ENCODE results near the gene LSAMP.

Gene LSAMP

DNA sequence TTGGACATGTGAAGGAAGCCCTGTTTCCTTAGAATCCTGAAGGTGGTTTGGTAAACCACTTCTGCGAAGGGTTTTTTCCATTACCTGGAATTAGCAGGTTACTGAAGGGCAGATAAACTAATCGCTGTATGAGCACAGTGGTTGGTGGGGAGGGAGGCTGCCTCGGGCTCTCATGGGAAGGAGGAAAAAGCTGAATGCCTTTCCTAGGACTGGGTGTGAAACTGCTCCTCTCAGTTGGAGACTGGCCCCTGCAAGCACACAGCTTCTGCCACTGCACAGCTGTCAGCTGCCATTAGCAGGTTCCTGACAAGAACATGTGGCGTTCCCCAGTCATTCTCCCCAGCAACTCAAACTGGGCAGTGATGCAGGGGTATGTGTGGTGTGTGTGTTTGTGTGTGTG is 445.7 kb downstream of the LSAMP start:
- DNase-seq, result no peak

DNA sequence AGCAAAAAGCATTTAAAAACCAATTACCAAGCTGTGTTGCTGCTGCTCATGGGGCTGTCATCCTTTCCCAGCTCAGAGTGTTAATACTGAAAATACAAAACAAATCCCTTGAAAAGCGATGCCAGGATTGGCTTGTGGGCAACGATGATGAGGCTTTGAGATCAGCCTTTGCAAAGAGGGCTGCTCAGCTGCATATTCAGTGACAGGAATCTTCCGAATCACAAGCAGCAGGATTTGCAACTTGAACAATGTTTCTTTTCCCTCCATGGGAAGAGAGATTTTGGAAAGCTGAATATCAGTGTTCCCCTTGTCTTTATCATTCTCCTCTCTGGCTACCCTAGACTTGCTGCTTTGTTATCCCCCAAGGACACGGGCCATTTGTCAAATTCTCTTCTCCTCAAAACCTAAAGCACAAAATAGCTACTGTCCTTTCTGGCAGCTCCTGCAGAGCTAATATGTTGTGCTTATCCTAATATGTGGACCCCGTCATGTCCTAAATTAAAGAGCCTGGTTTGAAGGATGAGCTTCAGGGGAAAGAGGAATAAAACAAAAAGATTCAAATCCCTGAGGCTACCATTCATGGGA is 446.2 kb downstream of the LSAMP start:
- DNase-seq, result no peak

DNA sequence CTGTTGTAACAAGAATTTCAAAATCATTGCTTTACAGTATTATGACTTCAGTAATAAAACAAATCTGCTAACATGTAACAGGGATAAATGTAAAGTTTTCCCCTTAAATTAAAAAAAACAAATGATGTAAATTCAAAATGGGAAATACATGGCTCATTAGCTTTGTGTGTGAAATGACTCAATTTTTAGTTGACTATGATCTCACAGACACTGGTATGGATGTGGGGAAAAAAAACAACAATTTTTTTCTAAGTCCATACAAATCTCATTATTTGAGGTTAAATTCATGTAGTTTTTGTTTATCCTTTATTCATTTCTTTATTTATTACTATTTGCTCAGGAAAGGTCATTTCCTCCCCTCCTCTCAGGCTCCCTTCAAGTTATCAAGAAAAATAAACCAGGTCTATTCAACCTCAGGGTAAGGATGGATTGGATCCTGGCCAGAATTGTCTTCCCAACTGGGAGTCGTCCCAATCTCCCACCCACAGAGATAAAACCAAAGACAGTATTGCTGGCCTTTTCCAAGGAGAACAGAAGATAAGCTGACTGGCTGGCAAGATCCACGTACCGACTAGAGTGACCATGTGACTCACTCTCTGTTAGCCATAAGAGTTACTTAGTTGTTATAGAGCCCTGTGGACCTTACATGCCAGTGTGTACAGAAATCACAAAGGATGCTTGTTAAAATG is 448.7 kb downstream of the LSAMP start:
- no peak for DNase-seq

DNA sequence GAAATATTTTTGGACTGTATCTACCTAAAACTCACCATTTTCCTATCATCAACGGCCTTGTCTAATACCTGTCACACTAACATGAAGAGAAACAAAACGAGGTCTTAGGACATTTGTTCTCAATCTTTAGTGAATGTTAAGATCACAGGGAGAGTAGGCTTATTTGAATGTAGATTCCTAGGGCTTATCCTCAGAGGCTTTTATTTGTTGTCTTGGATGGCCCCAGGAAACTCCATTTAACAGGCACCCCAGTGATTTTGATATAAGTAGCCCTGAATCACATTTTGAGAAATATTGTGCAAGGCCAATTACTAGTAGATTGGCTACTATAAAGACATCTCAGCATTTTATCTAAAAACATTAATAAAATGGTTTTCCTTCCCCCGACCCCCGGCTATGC is 454.6 kb downstream of the LSAMP start:
- DNase-seq, result no peak

GRCh38 chr3:115989684-115990421 is 455.4 kb downstream of the LSAMP start:
- no peak for DNase-seq

DNA sequence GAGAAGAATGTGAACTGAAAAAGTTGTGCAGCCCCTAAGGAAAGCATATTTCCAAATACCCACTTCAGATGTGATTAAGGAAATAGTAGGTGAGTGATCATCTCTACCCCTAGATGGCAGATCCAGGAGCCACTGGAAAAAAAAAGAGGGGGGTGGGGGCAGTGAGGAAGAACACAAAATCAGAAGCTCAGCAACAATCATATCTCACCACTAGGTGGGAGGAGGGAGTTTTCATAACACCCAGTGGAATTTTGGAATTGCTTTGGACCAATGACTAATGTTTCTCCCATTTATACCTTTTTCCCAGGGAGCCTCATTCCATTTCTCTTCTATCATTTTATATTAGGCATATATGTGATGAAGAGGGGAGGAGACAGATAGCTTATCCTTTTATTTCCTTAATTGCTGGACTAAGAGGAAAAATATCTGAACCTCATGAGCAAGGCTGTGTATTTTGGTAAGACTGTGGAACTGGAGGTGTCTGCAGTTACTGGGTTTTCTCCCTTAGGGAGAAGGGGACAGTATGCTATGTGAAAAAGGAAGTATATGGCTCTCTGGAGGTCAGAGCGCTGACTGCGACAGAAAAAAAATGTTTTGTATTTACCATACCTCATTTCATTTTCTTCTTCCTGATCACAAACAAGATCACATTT is 458.6 kb downstream of the LSAMP start:
- peak; percentile 64 for DNase-seq

- DNase-seq, result peak; percentile 76
These were observed 462.7 kb downstream of the LSAMP start for GRCh38 chr3:115982629-115983028.

GRCh38 chr3:115982108-115982507 is 463.2 kb downstream of the LSAMP start:
- no peak for DNase-seq

DNA sequence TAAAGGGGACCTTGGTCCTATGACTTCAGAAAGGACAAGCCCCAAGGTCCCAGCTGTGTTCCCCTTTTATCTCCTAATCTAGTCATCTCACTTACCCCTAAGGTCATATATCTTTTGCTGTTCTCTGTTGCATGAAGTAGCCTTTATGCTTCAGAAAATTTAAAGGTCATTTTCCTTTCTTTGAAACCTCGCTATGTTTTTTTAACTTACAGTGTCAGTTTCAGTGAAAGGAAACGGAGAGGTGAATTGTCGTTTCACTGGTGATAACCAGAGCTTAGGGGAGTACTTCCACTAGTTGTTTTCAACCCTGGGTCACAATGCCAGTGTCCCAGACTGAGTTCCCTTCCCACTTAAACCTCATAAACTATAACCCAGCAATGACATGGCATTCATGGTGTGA is 464.6 kb downstream of the LSAMP start:
- DNase-seq, result peak; percentile 27

DNA sequence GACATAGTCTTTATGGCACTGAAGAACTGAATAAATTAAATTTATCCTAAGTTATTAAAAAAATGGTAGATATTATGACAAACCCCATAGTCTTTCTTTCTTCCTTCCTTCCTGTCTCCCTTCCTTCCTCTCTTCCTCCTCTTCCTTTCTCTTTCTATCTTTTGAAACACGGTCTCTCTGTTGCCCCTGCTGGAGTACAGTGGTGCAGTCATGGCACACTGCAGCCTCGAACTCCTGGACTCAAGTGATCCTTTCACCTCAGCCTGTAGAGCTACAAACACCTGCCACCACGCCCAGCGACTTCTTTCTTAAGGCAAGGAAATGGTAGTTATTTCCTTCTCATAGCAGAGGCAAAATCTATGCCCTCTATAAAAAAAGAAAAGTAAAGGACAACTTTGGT is 467.4 kb downstream of the LSAMP start:
- peak; percentile 9 for DNase-seq

- DNase-seq, result no peak
These were observed 469.5 kb downstream of the LSAMP start for GRCh38 chr3:115975796-115976195.

GRCh38 chr3:115975353-115975752 is 469.9 kb downstream of the LSAMP start:
- DNase-seq, result peak; percentile 37

- no peak for DNase-seq
These were observed 470.3 kb downstream of the LSAMP start for GRCh38 chr3:115974940-115975339.

DNA sequence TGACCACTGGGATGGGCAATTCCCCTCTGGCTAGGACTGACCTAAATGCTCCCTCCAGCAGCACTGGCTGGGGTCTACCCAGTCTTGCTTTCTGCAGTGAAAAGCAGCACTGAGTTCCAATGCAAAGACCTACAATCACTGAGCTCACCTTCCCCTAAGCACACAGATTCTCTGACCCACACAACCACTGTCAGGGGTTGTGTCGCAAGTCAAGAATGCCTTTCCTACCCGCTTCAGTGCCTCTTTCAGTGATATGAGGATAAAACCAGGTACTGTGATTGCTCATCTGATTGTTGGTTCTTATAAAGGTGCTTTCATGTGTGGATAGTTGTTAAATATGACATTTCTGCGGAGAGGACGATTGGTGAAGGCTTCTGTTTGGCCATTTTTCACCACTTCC is 476.4 kb downstream of the LSAMP start:
- no peak for DNase-seq

GRCh38 chr3:115961380-115961779 is 483.9 kb downstream of the LSAMP start:
- DNase-seq, result peak; percentile 21

DNA sequence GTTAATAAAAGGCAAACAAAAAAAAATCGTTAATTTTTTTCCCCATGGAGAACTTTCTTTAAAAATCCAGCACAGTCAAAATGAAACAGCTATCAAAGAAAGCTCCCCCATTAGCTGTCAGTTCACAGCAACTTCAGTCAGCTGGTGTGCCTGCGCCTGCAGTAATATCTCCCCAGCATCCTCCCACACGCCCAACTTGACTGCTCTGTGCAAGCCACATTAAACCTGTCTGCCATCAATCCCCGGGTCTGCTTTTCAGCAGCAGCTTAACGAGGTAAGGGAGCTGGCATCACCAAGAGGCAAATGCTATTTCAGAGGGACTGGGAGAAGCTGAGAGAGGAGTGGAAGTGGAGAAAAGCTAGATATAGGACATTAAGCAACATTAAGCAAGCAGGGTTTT is 484.5 kb downstream of the LSAMP start:
- DNase-seq, result peak; percentile 39

DNA sequence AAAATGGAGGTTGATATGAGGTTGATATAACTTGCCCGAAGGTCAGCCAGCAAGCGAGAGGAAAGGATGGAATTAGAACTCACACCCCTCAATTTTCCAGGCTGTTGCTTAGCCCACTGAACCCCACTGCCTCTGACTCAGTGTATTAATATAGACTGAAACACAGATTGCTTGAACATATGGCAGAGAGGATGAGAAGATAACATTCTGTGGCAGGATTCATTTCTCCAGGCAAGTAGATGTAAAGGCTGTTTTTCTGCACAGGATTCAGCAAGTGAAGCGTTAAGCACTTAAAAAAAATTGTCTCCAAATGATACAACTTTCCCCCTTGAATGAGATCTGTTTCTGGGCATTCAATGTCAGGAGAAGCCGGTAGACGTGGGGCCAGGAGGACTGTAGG is 486.8 kb downstream of the LSAMP start:
- no peak for DNase-seq

- no peak for DNase-seq
These were observed 498.0 kb downstream of the LSAMP start for GRCh38 chr3:115947325-115947724.

- DNase-seq, result no peak
These were observed 501.7 kb downstream of the LSAMP start for GRCh38 chr3:115943579-115943978.

- DNase-seq, result peak; percentile 6
These were observed 508.2 kb downstream of the LSAMP start for GRCh38 chr3:115937054-115937453.

GRCh38 chr3:115932807-115933206 is 512.5 kb downstream of the LSAMP start:
- DNase-seq, result no peak

DNA sequence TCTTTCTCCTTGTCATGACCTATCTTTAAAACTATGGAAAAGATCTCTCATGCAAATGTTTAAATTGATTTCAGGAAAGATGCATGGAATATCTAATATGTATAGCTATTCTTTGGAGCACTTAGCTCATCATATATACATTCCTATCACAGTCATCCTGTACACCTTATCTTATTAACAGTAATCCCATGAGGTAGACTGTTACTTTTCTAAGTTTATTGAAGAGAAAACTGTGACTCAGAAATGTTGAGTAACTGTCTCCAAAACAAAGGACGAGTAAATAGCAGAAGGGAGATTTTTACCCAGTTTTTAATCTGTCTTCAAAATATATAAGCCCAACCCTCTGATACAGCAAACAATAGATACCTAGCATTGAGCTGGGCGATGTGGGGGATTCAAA is 513.7 kb downstream of the LSAMP start:
- DNase-seq, result no peak

- peak; percentile 7 for DNase-seq
These were observed 514.4 kb downstream of the LSAMP start for GRCh38 chr3:115930922-115931321.

- DNase-seq, result peak; percentile 27
These were observed 515.1 kb downstream of the LSAMP start for GRCh38 chr3:115930168-115930567.
